Adrenal gland (tissue), 5 donors: ENCODE data around the gene RPTOR.

ENCODE experiments used
- CTCF ChIP-seq, 6 experiments: fragments of 450-650 bp in 4 of 6; fragments of 200-600 bp in 2 of 6; sonication (generic) in 1 of 6; IDR thresholded peaks; 1 replicate in 5 of 6; 2 replicates in 1 of 6; pipeline versions ENCODE4 v1.5.1 to v1.8.0; 2016 to 2021; ENCODE audit warnings: antibody characterized with exemption in 6 of 6, mild to moderate bottlenecking in 2 of 6, moderate library complexity in 1 of 6
- POLR2A ChIP-seq, 2 donors: fragments of 450-650 bp; IDR thresholded peaks; one replicate each; pipeline ENCODE4 v1.6.1; 2017; ENCODE audit warnings: antibody characterized with exemption in 2 of 2, mild to moderate bottlenecking in 2 of 2, moderate library complexity in 1 of 2
- donor health status: DM: no; HTN: no; CAD: no.

DNA sequence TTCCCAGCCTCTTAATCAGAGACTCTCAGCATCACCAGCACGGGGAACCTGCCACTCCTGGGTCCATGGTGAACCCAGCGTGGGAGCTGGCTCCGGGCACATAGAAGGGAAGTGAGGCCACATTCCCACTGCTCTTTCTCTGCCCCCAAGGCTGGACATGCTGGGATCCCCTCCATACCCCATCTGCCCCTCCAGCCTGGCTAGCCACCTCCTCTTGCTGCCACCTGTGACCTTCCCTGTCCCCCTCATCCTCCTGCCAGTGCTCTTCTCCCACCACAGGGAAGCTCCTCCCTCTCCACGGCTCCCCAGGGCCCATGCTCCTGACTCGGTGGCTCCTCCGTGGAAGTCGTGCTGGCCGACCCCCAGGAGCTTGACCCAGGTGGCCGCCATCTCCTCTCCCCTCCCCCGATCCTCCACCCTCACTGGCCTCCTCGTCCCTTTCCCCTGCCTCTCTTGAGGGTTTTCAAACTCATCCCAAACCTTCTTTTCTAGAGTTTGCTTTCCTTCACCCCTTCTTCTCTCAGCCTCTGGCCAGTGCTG, 307.9 kb downstream of the RPTOR start:
- TF ChIP-seq POLR2A (IDR thresholded peaks at IDR 0.05) (no peak), CTCF (IDR thresholded peaks at IDR 0.05) (no peak)
